T-cell (primary cell): Measurements from ENCODE around the gene GRM6. TPM values are rescaled to one million over a fixed set of nuclear protein-coding genes. Genes with fewer than 3 reads are reported as not detected.

Source experiments
- ATAC-seq, 4 experiments: fragments of 200-7000 bp in 3 of 4; fragments of 150-1000 bp in 1 of 4; cut with Tn5 transposase; replicated peaks in 1 of 4; 1 replicate in 3 of 4; 2 replicates in 1 of 4; pipeline ENCODE4 v1.10.0; 2021; ENCODE audit warnings: moderate library complexity in 3 of 4, mild to moderate bottlenecking in 2 of 4, moderate number of reproducible peaks in 1 of 4
- CTCF ChIA-PET, 2 donors: fragments of 300-600 bp; sonication (Branson Sonifier 250); formaldehyde crosslinking; loops; one replicate each; lab custom pipeline; 2022; ENCODE audit warnings: antibody characterized with exemption in 2 of 2; lab: Charles Lee
- POLR2A ChIA-PET, 2 donors: fragments of 300-600 bp; sonication (Branson Sonifier 250); formaldehyde crosslinking; loops; one replicate each; lab custom pipeline; 2022; ENCODE audit warnings: antibody characterized with exemption in 2 of 2; lab: Charles Lee
- DNase-seq, 35 experiments: peaks; one replicate each; pipeline versions ENCODE4 v3.0.0 to v3.0.0-alpha.2; 2013 to 2023
- H3K27ac ChIP-seq: one replicate; pipeline ENCODE4 v1.5.1; 2013; ENCODE audit warnings: low read length
- H3K27me3 ChIP-seq, 2 experiments: replicated peaks in 1 of 2; 1 replicate in 1 of 2; 2 replicates in 1 of 2; pipeline versions ENCODE4 v1.6.1 to v1.7.0; 2013; ENCODE audit warnings: low read length in 1 of 2, mixed read lengths in 1 of 2; ENCODE audit not compliant: control insufficient read depth in 2 of 2, insufficient read depth in 2 of 2; ENCODE audit errors: extremely low read depth in 1 of 2
- H3K36me3 ChIP-seq, 2 donors: 1 replicate in 1 of 2; 2 replicates in 1 of 2; pipeline versions ENCODE4 v1.6.1 to v1.7.0; 2013; ENCODE audit warnings: low read length in 1 of 2; ENCODE audit not compliant: control insufficient read depth in 2 of 2, insufficient read depth in 1 of 2; ENCODE audit errors: extremely low read depth in 1 of 2
- H3K4me1 ChIP-seq, 2 experiments: 1 replicate in 1 of 2; 2 replicates in 1 of 2; pipeline versions ENCODE4 v1.6.1 to v1.7.0; 2013; ENCODE audit warnings: low read length in 2 of 2, mixed read lengths in 1 of 2; ENCODE audit not compliant: insufficient read depth in 2 of 2, control insufficient read depth in 1 of 2; ENCODE audit errors: extremely low read depth in 1 of 2
- H3K4me3 ChIP-seq, 2 donors: 1 replicate in 1 of 2; 2 replicates in 1 of 2; pipeline versions ENCODE4 v1.5.1 to v1.7.0; 2013; ENCODE audit warnings: mild to moderate bottlenecking in 2 of 2, low read length in 1 of 2, moderate library complexity in 1 of 2; ENCODE audit not compliant: control insufficient read depth in 1 of 2; ENCODE audit errors: extremely low read depth in 1 of 2
- H3K9me3 ChIP-seq: 2 replicates; pipeline ENCODE4 v1.7.0; 2013
- H3K27ac Mint-ChIP-seq, 2 donors: one replicate each; pipeline ENCODE4 v1.8.0; 2020 to 2021; ENCODE audit warnings: mild to moderate bottlenecking in 2 of 2, mixed read lengths in 2 of 2
- H3K27me3 Mint-ChIP-seq, 2 donors: one replicate each; pipeline ENCODE4 v1.8.0; 2021 to 2022; ENCODE audit warnings: mixed read lengths in 2 of 2
- H3K36me3 Mint-ChIP-seq: one replicate; pipeline ENCODE4 v1.8.0; 2021; ENCODE audit warnings: mixed read lengths
- H3K4me1 Mint-ChIP-seq, 3 donors: one replicate each; pipeline ENCODE4 v1.8.0; 2020 to 2022; ENCODE audit warnings: mixed read lengths in 3 of 3, mild to moderate bottlenecking in 1 of 3
- H3K4me3 Mint-ChIP-seq, 3 donors: one replicate each; pipeline ENCODE4 v1.8.0; 2020 to 2022; ENCODE audit warnings: mild to moderate bottlenecking in 3 of 3, mixed read lengths in 3 of 3, moderate library complexity in 3 of 3
- H3K9me3 Mint-ChIP-seq, 3 donors: one replicate each; pipeline ENCODE4 v1.8.0; 2020 to 2022; ENCODE audit warnings: mixed read lengths in 3 of 3
- whole genome bisulfite sequencing: methylation state at CpG from one replicate; pipeline ENCODE4 v1.1.5; 2013; ENCODE audit warnings: missing lambda C conversion rate; ENCODE audit not compliant: insufficient coverage; 5-methylcytosine and 5-hydroxymethylcytosine counted together
- total RNA-seq, 35 experiments: library from RNA in 6 of 35; stranded (reverse) in 6 of 35; fragments of 120-200 nt in 1 of 35; gene quantifications; one replicate each; pipeline versions ENCODE4 v1.2.1 to v1.2.4 and lab custom pipeline; 2013 to 2026

GRM6 gene
- total RNA-seq, 5 donors from 2014 or later (not counting 1 experiment from before 2014, with no cell fraction given) = not detected

GRCh38 chr5:178998441-178998840 is 3.3 kb upstream of the GRM6 start:
- peaks cover 4 to 6% (median 4%) of the 10 kb centered on the region in 3 donors for H3K4me1 Mint-ChIP-seq
- POLR2A ChIA-PET = no interaction called here
- no peak overlapping the region for H3K27ac Mint-ChIP-seq
- H3K27me3 Mint-ChIP-seq = peaks cover 27 to 34% of the 10 kb centered on the region in 2 donors
- 94% methylated on average over 13 of the region's 13 CpGs for WGBS
- no peak for DNase-seq
- no peaks in the 10 kb centered on the region for H3K36me3 ChIP-seq
- no peaks in the 10 kb centered on the region for H3K4me1 ChIP-seq
- no peak overlapping the region for H3K4me3 Mint-ChIP-seq
- peaks cover 3% of the 10 kb centered on the region for H3K9me3 ChIP-seq
- H3K9me3 Mint-ChIP-seq = peaks cover 0 to 17% (median 2%) of the 10 kb centered on the region in 3 donors
- ATAC-seq = no peak
- H3K36me3 Mint-ChIP-seq = no peaks in the 10 kb centered on the region
- CTCF ChIA-PET = no interaction called here
- H3K4me3 ChIP-seq = no peak overlapping the region
- peaks cover 0 to 31% of the 10 kb centered on the region in 2 experiments for H3K27me3 ChIP-seq
- no peak overlapping the region for H3K27ac ChIP-seq

- Histone ChIP-seq H3K4me1 (no peaks in the 10 kb centered on the region), H3K27me3 (peaks cover 0 to 42% of the 10 kb centered on the region in 2 experiments), H3K27ac (no peak overlapping the region), H3K36me3 (no peaks in the 10 kb centered on the region), H3K4me3 (no peak overlapping the region), H3K9me3 (no peaks in the 10 kb centered on the region)
- H3K9me3 Mint-ChIP-seq = peaks cover 0 to 7% (median 2%) of the 10 kb centered on the region in 3 donors
- H3K27ac Mint-ChIP-seq = no peak overlapping the region
- ChIA-PET CTCF (no interaction called here), POLR2A (no interaction called here)
- no peak for ATAC-seq
- no peaks in the 10 kb centered on the region for H3K36me3 Mint-ChIP-seq
- no peak overlapping the region for H3K4me3 Mint-ChIP-seq
- peaks cover 37 to 42% of the 10 kb centered on the region in 2 donors for H3K27me3 Mint-ChIP-seq
- DNase-seq = no peak
- H3K4me1 Mint-ChIP-seq = peaks cover 4 to 6% (median 4%) of the 10 kb centered on the region in 3 donors
- WGBS = 71% methylated on average over 4 of the region's 6 CpGs
Measured at GRCh38 chr5:178997191-178997590, 2.1 kb upstream of the GRM6 start.

- Histone ChIP-seq H3K9me3 (no peaks in the 10 kb centered on the region), H3K27ac (no peak overlapping the region), H3K4me3 (no peak overlapping the region), H3K27me3 (peaks cover 0 to 48% of the 10 kb centered on the region in 2 experiments), H3K36me3 (no peaks in the 10 kb centered on the region), H3K4me1 (no peaks in the 10 kb centered on the region)
- H3K4me1 Mint-ChIP-seq = peaks cover 4 to 6% (median 4%) of the 10 kb centered on the region in 3 donors
- H3K36me3 Mint-ChIP-seq = no peaks in the 10 kb centered on the region
- no peak overlapping the region for H3K27ac Mint-ChIP-seq
- no peak for ATAC-seq
- H3K4me3 Mint-ChIP-seq = no peak overlapping the region
- 70% methylated on average over 7 of the region's 11 CpGs for WGBS
- CTCF ChIA-PET = no interaction called here
- POLR2A ChIA-PET = no interaction called here
- peaks cover 38 to 44% of the 10 kb centered on the region in 2 donors for H3K27me3 Mint-ChIP-seq
- peaks cover 0 to 3% (median 0%) of the 10 kb centered on the region in 3 donors for H3K9me3 Mint-ChIP-seq
- no peak for DNase-seq
Measured at GRCh38 chr5:178996156-178996555, 1.0 kb upstream of the GRM6 start.

- peak overlapping the region in 1 of 3 donors; percentile 14 for H3K4me3 Mint-ChIP-seq
- ChIA-PET POLR2A (no interaction called here), CTCF (no interaction called here)
- Histone ChIP-seq H3K4me1 (no peaks in the 10 kb centered on the region), H3K4me3 (no peak overlapping the region), H3K9me3 (no peaks in the 10 kb centered on the region), H3K27ac (no peak overlapping the region), H3K27me3 (peaks cover 0 to 54% of the 10 kb centered on the region in 2 experiments), H3K36me3 (no peaks in the 10 kb centered on the region)
- no peak for ATAC-seq
- 8% methylated on average over 3 of the region's 6 CpGs for WGBS
- peaks cover 36 to 44% of the 10 kb centered on the region in 2 donors for H3K27me3 Mint-ChIP-seq
- H3K27ac Mint-ChIP-seq = no peak overlapping the region
- DNase-seq = no peak
- H3K36me3 Mint-ChIP-seq = no peaks in the 10 kb centered on the region
- H3K9me3 Mint-ChIP-seq = peaks cover 0 to 2% (median 0%) of the 10 kb centered on the region in 3 donors
- peaks cover 4 to 6% (median 4%) of the 10 kb centered on the region in 3 donors for H3K4me1 Mint-ChIP-seq
Measured at GRCh38 chr5:178995341-178995690, 196 bp upstream of the GRM6 start.

GRCh38 chr5:178993955-178994579 is 1.1 kb downstream of the GRM6 start:
- Histone ChIP-seq H3K4me1 (no peaks in the 10 kb centered on the region), H3K9me3 (no peaks in the 10 kb centered on the region), H3K27ac (no peak overlapping the region), H3K36me3 (no peaks in the 10 kb centered on the region), H3K4me3 (no peak overlapping the region), H3K27me3 (peaks cover 0 to 54% of the 10 kb centered on the region in 2 experiments)
- Mint-ChIP-seq H3K36me3 (no peaks in the 10 kb centered on the region), H3K4me1 (peaks cover 4 to 6% (median 4%) of the 10 kb centered on the region in 3 donors), H3K9me3 (peaks cover 0 to 9% (median 2%) of the 10 kb centered on the region in 3 donors), H3K4me3 (peak overlapping the region in 1 of 3 donors; percentile 46), H3K27ac (no peak overlapping the region), H3K27me3 (peaks cover 34 to 45% of the 10 kb centered on the region in 2 donors)
- WGBS = 34% methylated on average over 51 of the region's 53 CpGs
- POLR2A ChIA-PET = no interaction called here
- ATAC-seq (no peak), DNase-seq (no peak)
- CTCF ChIA-PET = no interaction called here

- Mint-ChIP-seq H3K27me3 (peaks cover 34 to 43% of the 10 kb centered on the region in 2 donors), H3K4me3 (peak overlapping the region in 1 of 3 donors; percentile 46), H3K27ac (no peak overlapping the region), H3K4me1 (peaks cover 4 to 6% (median 4%) of the 10 kb centered on the region in 3 donors), H3K9me3 (peaks cover 0 to 9% (median 2%) of the 10 kb centered on the region in 3 donors), H3K36me3 (no peaks in the 10 kb centered on the region)
- peaks cover 0 to 53% of the 10 kb centered on the region in 2 experiments for H3K27me3 ChIP-seq
- H3K4me1 ChIP-seq = no peaks in the 10 kb centered on the region
- CTCF ChIA-PET = no interaction called here
- no peaks in the 10 kb centered on the region for H3K36me3 ChIP-seq
- POLR2A ChIA-PET = no interaction called here
- H3K4me3 ChIP-seq = no peak overlapping the region
- WGBS = 12% methylated on average over 17 of the region's 20 CpGs
- no peak overlapping the region for H3K27ac ChIP-seq
- ATAC-seq = no peak
- DNase-seq = no peak
- H3K9me3 ChIP-seq = no peaks in the 10 kb centered on the region
Measured at GRCh38 chr5:178993236-178993765, 1.8 kb downstream of the GRM6 start.
